ENCODE measurements around the gene PIGV.

Gene PIGV

GRCh38 chr1:26749458-26749857, 38.3 kb upstream of the PIGV start:
- Histone ChIP-seq H3K36me3 (ENCODE audit: insufficient read depth, low read length) (peaks cover 92% of the 10 kb centered on the region), H3K79me2 (ENCODE audit: insufficient read depth, low read length) (peaks cover 98% of the 10 kb centered on the region), H3F3A (ENCODE audit: low read depth) (peaks cover 2% of the 10 kb centered on the region; the same call in 1 of the 2 replicates), H3K9me2 (replicated peaks; ENCODE audit: low read depth, low read length) (no peaks in the 10 kb centered on the region), H3K9ac (ENCODE audit: low read depth, low read length, poor library complexity, severe bottlenecking) (no peak overlapping the region), H3K4me3 (ENCODE audit: low read length, poor library complexity, severe bottlenecking) (no peak overlapping the region), H3K9me3 (ENCODE audit: insufficient read depth, low read depth, low read length) (no peaks in the 10 kb centered on the region), H3K4me2 (ENCODE audit: low read depth, low read length, poor library complexity, severe bottlenecking) (no peak overlapping the region), H2AFZ (ENCODE audit: low read length) (no peak overlapping the region), H3K4me1 (ENCODE audit: insufficient read depth, low read length, poor library complexity, severe bottlenecking) (peaks cover 9% of the 10 kb centered on the region), H4K20me1 (ENCODE audit: insufficient read depth, low read length, poor library complexity, severe bottlenecking) (peaks cover 89% of the 10 kb centered on the region), H3K27me3 (ENCODE audit: insufficient read depth, low read length, poor library complexity, severe bottlenecking) (no peaks in the 10 kb centered on the region)
- TF ChIP-seq EZH2phosphoT487 (IDR thresholded peaks at IDR 0.05; ENCODE audit: borderline replicate concordance) (no peak), CTCF (conservative IDR thresholded peaks at IDR 0.05; ENCODE audit: low read length) (no peak)

GRCh38 chr1:26750428-26750827, 37.3 kb upstream of the PIGV start:
- 0 out of 2 replicates have a peak, but pooled peaks have one; percentile 17 for TF ChIP-seq CTCF (conservative IDR thresholded peaks at IDR 0.05; ENCODE audit: low read length)
- no peak for TF ChIP-seq EZH2phosphoT487 (IDR thresholded peaks at IDR 0.05; ENCODE audit: borderline replicate concordance)
- Histone ChIP-seq H3K4me1 (ENCODE audit: insufficient read depth, low read length, poor library complexity, severe bottlenecking) (no peaks in the 10 kb centered on the region), H3K36me3 (ENCODE audit: insufficient read depth, low read length) (peaks cover 91% of the 10 kb centered on the region)

GRCh38 chr1:26752519-26752918, 35.2 kb upstream of the PIGV start:
- TF ChIP-seq CTCF (conservative IDR thresholded peaks at IDR 0.05; ENCODE audit: low read length) (no peak), EZH2phosphoT487 (IDR thresholded peaks at IDR 0.05; ENCODE audit: borderline replicate concordance) (no peak)
- Histone ChIP-seq H3K9me3 (ENCODE audit: insufficient read depth, low read depth, low read length) (no peaks in the 10 kb centered on the region), H3K4me2 (ENCODE audit: low read depth, low read length, poor library complexity, severe bottlenecking) (no peak overlapping the region), H4K20me1 (ENCODE audit: insufficient read depth, low read length, poor library complexity, severe bottlenecking) (peaks cover 76% of the 10 kb centered on the region), H3K27me3 (ENCODE audit: insufficient read depth, low read length, poor library complexity, severe bottlenecking) (no peaks in the 10 kb centered on the region), H3K4me3 (ENCODE audit: low read length, poor library complexity, severe bottlenecking) (no peak overlapping the region), H2AFZ (ENCODE audit: low read length) (no peak overlapping the region), H3K36me3 (ENCODE audit: insufficient read depth, low read length) (peaks cover 84% of the 10 kb centered on the region), H3K9ac (ENCODE audit: low read depth, low read length, poor library complexity, severe bottlenecking) (no peak overlapping the region), H3K9me2 (replicated peaks; ENCODE audit: low read depth, low read length) (no peaks in the 10 kb centered on the region), H3F3A (ENCODE audit: low read depth) (no peaks in the 10 kb centered on the region), H3K79me2 (ENCODE audit: insufficient read depth, low read length) (peaks cover 97% of the 10 kb centered on the region), H3K4me1 (ENCODE audit: insufficient read depth, low read length, poor library complexity, severe bottlenecking) (no peaks in the 10 kb centered on the region)

More at GRCh38 chr1:26750428-26750827, 37.3 kb upstream of the PIGV start:
- Histone ChIP-seq H4K20me1 (ENCODE audit: insufficient read depth, low read length, poor library complexity, severe bottlenecking) (peaks cover 89% of the 10 kb centered on the region), H3K9me2 (replicated peaks; ENCODE audit: low read depth, low read length) (no peaks in the 10 kb centered on the region), H3K27me3 (ENCODE audit: insufficient read depth, low read length, poor library complexity, severe bottlenecking) (no peaks in the 10 kb centered on the region), H3K4me2 (ENCODE audit: low read depth, low read length, poor library complexity, severe bottlenecking) (no peak overlapping the region), H3F3A (ENCODE audit: low read depth) (no peaks in the 10 kb centered on the region), H3K4me3 (ENCODE audit: low read length, poor library complexity, severe bottlenecking) (no peak overlapping the region), H2AFZ (ENCODE audit: low read length) (no peak overlapping the region), H3K9ac (ENCODE audit: low read depth, low read length, poor library complexity, severe bottlenecking) (no peak overlapping the region), H3K79me2 (ENCODE audit: insufficient read depth, low read length) (peaks cover 98% of the 10 kb centered on the region), H3K9me3 (ENCODE audit: insufficient read depth, low read depth, low read length) (no peaks in the 10 kb centered on the region)

Data from Loucy (cell line).